ENCODE measurements around the gene CACNB2. TPM values are rescaled to one million over a fixed set of nuclear protein-coding genes. Genes with fewer than 3 reads are reported as not detected.

The CACNB2 gene
- total and polyA plus RNA-seq, 4 experiments from 2014 or later = 0.36 to 0.81 TPM; not detected in 2

DNA sequence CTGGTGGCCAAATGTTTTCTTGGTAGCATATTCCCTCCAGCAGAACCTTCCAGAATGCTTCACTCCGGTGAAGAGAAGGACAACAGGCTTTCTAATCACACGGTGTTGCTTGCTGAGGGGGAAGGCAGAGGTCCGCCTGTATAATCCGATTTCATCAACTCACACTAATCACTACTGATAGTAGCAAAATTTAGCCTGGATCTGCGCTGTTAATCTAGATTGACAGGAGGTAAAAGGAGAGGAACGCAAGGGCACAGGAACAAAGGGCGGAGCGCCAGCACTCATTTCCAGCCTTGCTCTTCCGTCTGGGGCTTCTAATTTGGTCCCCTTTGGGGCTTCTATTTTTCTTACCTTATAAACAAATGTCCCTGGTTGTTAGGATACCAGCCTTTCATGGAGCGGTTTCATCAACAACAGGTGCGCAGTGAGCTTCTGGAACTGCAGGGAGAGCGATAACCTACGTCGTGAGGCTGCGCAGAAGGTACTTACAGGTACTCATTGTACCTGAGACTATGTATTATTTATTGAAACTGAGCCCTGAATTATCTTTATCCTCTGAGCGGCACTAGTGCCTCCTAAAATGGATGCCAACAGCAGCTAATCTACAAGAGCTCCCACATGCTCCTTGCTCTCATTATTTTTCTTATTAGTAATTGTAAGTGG, 150.6 kb downstream of the CACNB2 start:
- DNase-seq = no peak
- POLR2A ChIA-PET (ENCODE audit: partially characterized antibody) = no interaction called here
- Mint-ChIP-seq H3K4me1 (no peaks in the 10 kb centered on the region), H3K27me3 (no peaks in the 10 kb centered on the region), H3K4me3 (no peak overlapping the region), H3K27ac (no peak overlapping the region), H3K9me3 (no peaks in the 10 kb centered on the region), H3K36me3 (no peaks in the 10 kb centered on the region)
- Histone ChIP-seq H3K36me3 (ENCODE audit: insufficient read depth, low read length) (no peaks in the 10 kb centered on the region), H3K27ac (ENCODE audit: low read depth, low read length) (no peak overlapping the region), H3K27me3 (ENCODE audit: insufficient read depth, low read length) (no peaks in the 10 kb centered on the region), H3K4me3 (ENCODE audit: low read length in 2 of 2) (no peak overlapping the region), H3K9me3 (ENCODE audit: control insufficient read depth in 1 of 2, low read length in 2 of 2) (no peaks in the 10 kb centered on the region), H3K4me1 (ENCODE audit: insufficient read depth, low read length) (no peaks in the 10 kb centered on the region)
- CTCF ChIA-PET (ENCODE audit: partially characterized antibody) = no interaction called here
- intact Hi-C loops (cut with micrococcal nuclease) = no loop called here

DNA sequence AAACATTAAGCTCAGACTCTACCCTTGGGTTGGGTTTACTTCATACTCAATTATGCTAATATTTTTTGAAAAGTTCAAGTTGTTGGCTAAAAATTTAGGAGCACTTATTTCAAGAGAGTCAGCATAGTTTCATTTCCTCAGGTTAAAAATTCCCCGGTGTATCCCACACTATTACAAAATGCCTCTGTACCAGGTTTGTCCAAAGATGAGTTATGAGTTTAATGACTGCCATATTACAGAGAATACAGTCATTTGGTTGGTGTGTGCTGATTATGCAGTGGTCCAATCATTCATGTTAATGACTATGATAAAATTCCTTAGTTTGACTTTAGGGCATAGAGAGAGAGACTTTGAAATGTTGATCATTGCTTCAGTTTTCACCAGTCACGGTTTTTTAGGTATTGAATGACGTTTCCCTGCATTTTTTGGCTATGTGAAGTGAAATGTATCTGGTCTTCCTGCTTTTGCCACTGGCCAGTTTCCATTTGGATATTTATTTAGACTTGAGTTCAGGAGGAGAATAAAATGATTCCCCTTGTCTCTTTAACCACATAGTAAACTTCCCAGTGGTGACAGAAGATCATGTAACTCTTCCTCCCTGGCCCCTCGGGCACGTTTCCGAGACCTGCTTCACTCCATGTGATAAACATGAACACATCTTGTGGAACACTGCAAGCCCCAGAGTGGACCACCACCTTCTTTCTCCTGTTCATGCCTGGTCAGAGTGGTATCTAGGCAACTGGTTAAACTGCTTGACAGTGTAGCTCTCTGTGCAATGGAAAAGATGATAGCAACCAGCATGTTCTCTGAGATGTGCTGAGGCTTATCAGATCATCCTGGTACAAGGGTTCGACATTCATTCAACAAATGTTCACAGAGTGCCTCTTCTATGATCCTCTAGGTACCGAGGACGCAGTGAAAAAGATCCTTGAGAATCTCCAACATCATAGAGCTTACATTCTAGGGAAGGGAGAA, 153.6 kb downstream of the CACNB2 start:
- Histone ChIP-seq H3K27me3 (ENCODE audit: insufficient read depth, low read length) (no peaks in the 10 kb centered on the region), H3K4me1 (ENCODE audit: insufficient read depth, low read length) (no peaks in the 10 kb centered on the region), H3K27ac (ENCODE audit: low read depth, low read length) (no peak overlapping the region), H3K4me3 (ENCODE audit: low read length in 2 of 2) (no peak overlapping the region), H3K36me3 (ENCODE audit: insufficient read depth, low read length) (no peaks in the 10 kb centered on the region), H3K9me3 (ENCODE audit: control insufficient read depth in 1 of 2, low read length in 2 of 2) (no peaks in the 10 kb centered on the region)
- Mint-ChIP-seq H3K4me1 (no peaks in the 10 kb centered on the region), H3K9me3 (no peaks in the 10 kb centered on the region), H3K36me3 (no peaks in the 10 kb centered on the region), H3K27me3 (peaks cover 0 to 2% of the 10 kb centered on the region in 2 donors), H3K4me3 (no peak overlapping the region), H3K27ac (no peak overlapping the region)
- ChIA-PET POLR2A (ENCODE audit: partially characterized antibody) (no interaction called here), CTCF (ENCODE audit: partially characterized antibody) (no interaction called here)
- no peak for DNase-seq
- intact Hi-C loops (cut with micrococcal nuclease) = no loop called here

DNA sequence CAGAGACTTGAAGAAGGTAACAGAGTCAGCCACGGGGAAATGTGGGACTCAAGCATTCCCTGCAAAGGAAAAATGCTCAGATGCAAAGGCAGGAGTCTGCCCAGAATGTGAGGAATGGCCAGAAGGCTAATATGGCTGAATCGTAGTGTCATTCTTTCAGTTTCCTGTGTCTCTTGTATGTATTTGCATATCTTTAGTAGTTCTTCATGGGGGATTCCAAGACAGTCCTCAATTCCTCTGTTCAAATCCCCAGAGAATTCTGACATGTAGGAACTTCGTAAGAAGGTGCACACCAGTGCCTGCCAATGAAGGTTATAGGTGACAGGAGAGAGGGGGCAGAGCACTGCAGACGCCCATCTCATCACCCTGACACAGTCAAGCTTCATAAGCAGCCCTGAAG, 154.4 kb downstream of the CACNB2 start:
- Histone ChIP-seq H3K36me3 (ENCODE audit: insufficient read depth, low read length) (no peaks in the 10 kb centered on the region), H3K4me1 (ENCODE audit: insufficient read depth, low read length) (no peaks in the 10 kb centered on the region), H3K9me3 (ENCODE audit: control insufficient read depth in 1 of 2, low read length in 2 of 2) (no peaks in the 10 kb centered on the region), H3K27me3 (ENCODE audit: insufficient read depth, low read length) (no peaks in the 10 kb centered on the region), H3K27ac (ENCODE audit: low read depth, low read length) (no peak overlapping the region), H3K4me3 (ENCODE audit: low read length in 2 of 2) (no peak overlapping the region)
- DNase-seq = no peak
- Mint-ChIP-seq H3K27ac (no peak overlapping the region), H3K27me3 (peaks cover 0 to 2% of the 10 kb centered on the region in 2 donors), H3K4me3 (no peak overlapping the region), H3K36me3 (no peaks in the 10 kb centered on the region), H3K4me1 (no peaks in the 10 kb centered on the region), H3K9me3 (no peaks in the 10 kb centered on the region)
- ChIA-PET POLR2A (ENCODE audit: partially characterized antibody) (no interaction called here), CTCF (ENCODE audit: partially characterized antibody) (no interaction called here)
- intact Hi-C loops (cut with micrococcal nuclease) = no loop called here

DNA sequence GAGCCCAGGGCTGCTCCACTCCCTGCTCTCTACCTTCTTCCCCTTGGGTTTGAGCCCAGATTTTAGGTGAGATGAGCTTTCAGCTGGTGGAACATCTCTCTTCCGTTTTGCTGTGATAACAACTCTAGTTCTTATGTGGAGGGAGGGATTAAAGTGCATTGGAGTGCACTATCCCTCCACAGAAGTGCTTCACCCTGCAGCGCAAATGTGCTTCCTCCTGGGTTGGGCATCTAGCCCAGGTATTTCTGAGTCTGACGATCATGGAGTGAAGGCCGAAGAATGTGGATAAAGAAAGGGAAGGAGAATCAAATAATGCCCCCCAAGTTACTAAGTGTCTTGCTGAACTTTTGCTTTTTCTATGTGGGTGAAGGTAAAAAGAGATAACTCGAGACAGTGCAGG, 157.4 kb downstream of the CACNB2 start:
- ChIA-PET CTCF (ENCODE audit: partially characterized antibody) (no interaction called here), POLR2A (ENCODE audit: partially characterized antibody) (no interaction called here)
- Histone ChIP-seq H3K27ac (ENCODE audit: low read depth, low read length) (no peak overlapping the region), H3K4me1 (ENCODE audit: insufficient read depth, low read length) (no peaks in the 10 kb centered on the region), H3K36me3 (ENCODE audit: insufficient read depth, low read length) (no peaks in the 10 kb centered on the region), H3K9me3 (ENCODE audit: control insufficient read depth in 1 of 2, low read length in 2 of 2) (no peaks in the 10 kb centered on the region), H3K4me3 (ENCODE audit: low read length in 2 of 2) (no peak overlapping the region), H3K27me3 (ENCODE audit: insufficient read depth, low read length) (no peaks in the 10 kb centered on the region)
- Mint-ChIP-seq H3K4me1 (no peaks in the 10 kb centered on the region), H3K27me3 (peaks cover 0 to 2% of the 10 kb centered on the region in 2 donors), H3K36me3 (no peaks in the 10 kb centered on the region), H3K4me3 (no peak overlapping the region), H3K27ac (no peak overlapping the region), H3K9me3 (no peaks in the 10 kb centered on the region)
- intact Hi-C loops (cut with micrococcal nuclease) = no loop called here
- no peak for DNase-seq

DNA sequence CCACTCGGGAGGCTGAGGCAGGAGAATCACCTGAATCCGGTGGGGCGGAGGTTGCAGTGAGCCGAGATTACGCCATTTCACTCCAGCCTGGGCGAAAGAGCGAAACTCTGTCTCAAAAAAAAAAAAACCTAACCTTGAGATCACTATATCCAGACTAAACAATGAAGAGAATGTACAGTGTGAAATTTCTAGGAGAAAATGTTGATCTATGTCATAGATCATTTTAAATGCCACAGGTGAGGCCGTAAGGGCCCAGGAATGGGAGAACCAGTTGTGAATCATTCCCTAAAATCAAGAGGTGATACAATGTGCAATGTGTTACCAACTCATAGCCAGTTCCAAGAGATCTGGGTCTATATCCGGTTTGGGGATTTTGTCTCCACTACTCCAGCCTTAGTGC, 158.0 kb downstream of the CACNB2 start:
- H3K4me1 Mint-ChIP-seq = no peaks in the 10 kb centered on the region
- no peaks in the 10 kb centered on the region for H3K4me1 ChIP-seq (ENCODE audit: insufficient read depth, low read length)
- intact Hi-C loops (cut with micrococcal nuclease) = no loop called here

DNA sequence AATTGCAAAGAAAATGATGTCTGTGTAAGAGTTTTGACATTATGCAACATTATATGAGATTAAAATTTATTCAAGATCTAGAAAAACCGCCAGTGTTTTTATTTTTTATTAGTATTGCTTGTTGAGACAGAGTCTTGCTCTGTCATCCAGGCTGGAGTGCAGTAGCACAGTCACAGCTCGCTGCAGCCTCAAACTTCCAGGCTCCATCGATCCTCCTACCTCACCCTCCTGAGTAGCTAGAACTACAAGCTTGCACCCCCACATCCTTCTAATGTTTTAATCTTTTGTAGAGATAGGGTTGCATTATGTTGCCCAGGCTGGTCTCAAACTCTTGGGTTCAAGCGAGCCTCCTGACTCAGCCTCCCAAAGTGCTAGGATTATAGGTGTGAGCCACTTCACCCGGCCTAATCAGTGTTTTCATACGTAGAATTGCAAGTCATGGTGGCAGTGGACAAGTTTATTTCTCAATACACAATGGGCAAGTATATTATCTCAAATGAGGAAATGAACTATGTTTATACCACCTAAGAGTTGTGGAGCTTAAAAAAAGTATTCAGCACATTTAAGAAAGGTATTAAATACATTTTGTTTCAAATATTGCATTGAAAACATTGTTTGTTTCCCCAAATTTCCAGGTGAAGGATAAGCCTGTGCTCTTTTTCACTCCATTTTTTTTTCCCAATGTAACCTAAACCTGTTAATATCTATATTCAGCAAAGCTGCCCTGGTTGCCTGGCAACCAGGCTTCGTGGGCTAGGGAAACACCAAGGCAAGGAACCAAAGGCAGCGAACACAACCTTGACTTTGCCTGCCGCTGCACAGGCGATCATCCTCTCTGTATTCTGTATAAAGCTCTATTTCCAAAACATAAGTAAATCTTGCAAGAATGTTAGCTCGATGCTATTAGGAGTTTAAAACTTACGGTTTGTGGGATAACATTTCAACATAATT, 163.9 kb downstream of the CACNB2 start:
- intact Hi-C loops (cut with micrococcal nuclease) = no loop called here
- Mint-ChIP-seq H3K4me3 (no peak overlapping the region), H3K4me1 (no peaks in the 10 kb centered on the region), H3K9me3 (no peaks in the 10 kb centered on the region), H3K27me3 (peaks cover 0 to 2% of the 10 kb centered on the region in 2 donors), H3K27ac (no peak overlapping the region), H3K36me3 (no peaks in the 10 kb centered on the region)
- Histone ChIP-seq H3K27me3 (ENCODE audit: insufficient read depth, low read length) (no peaks in the 10 kb centered on the region), H3K4me1 (ENCODE audit: insufficient read depth, low read length) (no peaks in the 10 kb centered on the region), H3K36me3 (ENCODE audit: insufficient read depth, low read length) (no peaks in the 10 kb centered on the region), H3K9me3 (ENCODE audit: control insufficient read depth in 1 of 2, low read length in 2 of 2) (no peaks in the 10 kb centered on the region), H3K4me3 (ENCODE audit: low read length in 2 of 2) (no peak overlapping the region), H3K27ac (ENCODE audit: low read depth, low read length) (no peak overlapping the region)
- ChIA-PET POLR2A (ENCODE audit: partially characterized antibody) (no interaction called here), CTCF (ENCODE audit: partially characterized antibody) (no interaction called here)
- no peak for DNase-seq

More for the DNA sequence above, 158.0 kb downstream of the CACNB2 start:
- no peaks in the 10 kb centered on the region for H3K36me3 Mint-ChIP-seq
- CTCF ChIA-PET (ENCODE audit: partially characterized antibody) = no interaction called here
- H3K9me3 Mint-ChIP-seq = no peaks in the 10 kb centered on the region
- no peak overlapping the region for H3K4me3 ChIP-seq (ENCODE audit: low read length in 2 of 2)
- peaks cover 0 to 2% of the 10 kb centered on the region in 2 donors for H3K27me3 Mint-ChIP-seq
- H3K27ac ChIP-seq (ENCODE audit: low read depth, low read length) = no peak overlapping the region
- H3K27me3 ChIP-seq (ENCODE audit: insufficient read depth, low read length) = no peaks in the 10 kb centered on the region
- POLR2A ChIA-PET (ENCODE audit: partially characterized antibody) = no interaction called here
- no peak overlapping the region for H3K27ac Mint-ChIP-seq
- no peaks in the 10 kb centered on the region for H3K36me3 ChIP-seq (ENCODE audit: insufficient read depth, low read length)
- H3K4me3 Mint-ChIP-seq = no peak overlapping the region
- no peak for DNase-seq
- H3K9me3 ChIP-seq (ENCODE audit: control insufficient read depth in 1 of 2, low read length in 2 of 2) = no peaks in the 10 kb centered on the region

DNA sequence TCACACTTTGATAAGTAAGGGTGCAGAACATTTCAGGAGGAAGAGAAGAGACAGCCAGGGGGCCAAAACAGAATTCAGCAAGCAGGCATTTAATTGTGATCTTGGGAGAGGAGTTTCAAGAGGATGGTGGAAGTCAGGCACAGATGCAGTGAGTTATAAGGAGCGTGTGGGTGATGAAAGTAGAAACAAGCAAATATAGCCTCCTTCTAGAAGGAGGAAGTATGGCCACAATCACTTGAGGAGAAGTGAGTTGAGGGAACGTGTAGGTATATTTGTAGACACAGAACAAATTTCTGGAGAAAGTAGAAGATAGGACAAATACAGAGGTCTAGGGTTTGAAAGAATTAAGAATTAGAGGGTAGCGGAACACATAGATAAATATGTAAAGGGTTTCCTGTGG, 165.8 kb downstream of the CACNB2 start:
- H3K36me3 ChIP-seq (ENCODE audit: insufficient read depth, low read length) = no peaks in the 10 kb centered on the region
- H3K9me3 ChIP-seq (ENCODE audit: control insufficient read depth in 1 of 2, low read length in 2 of 2) = no peaks in the 10 kb centered on the region
- H3K4me3 Mint-ChIP-seq = no peak overlapping the region
- H3K36me3 Mint-ChIP-seq = no peaks in the 10 kb centered on the region
- CTCF ChIA-PET (ENCODE audit: partially characterized antibody) = no interaction called here
- DNase-seq = no peak
- peaks cover 0 to 2% of the 10 kb centered on the region in 2 donors for H3K27me3 Mint-ChIP-seq
- H3K4me1 Mint-ChIP-seq = peaks cover 0 to 2% (median 0%) of the 10 kb centered on the region in 4 donors
- H3K4me1 ChIP-seq (ENCODE audit: insufficient read depth, low read length) = no peaks in the 10 kb centered on the region
- H3K27ac ChIP-seq (ENCODE audit: low read depth, low read length) = no peak overlapping the region
- peaks cover 0 to 1% (median 0%) of the 10 kb centered on the region in 8 donors for H3K9me3 Mint-ChIP-seq
- POLR2A ChIA-PET (ENCODE audit: partially characterized antibody) = no interaction called here
- no peak overlapping the region for H3K4me3 ChIP-seq (ENCODE audit: low read length in 2 of 2)
- H3K27ac Mint-ChIP-seq = no peak overlapping the region
- H3K27me3 ChIP-seq (ENCODE audit: insufficient read depth, low read length) = no peaks in the 10 kb centered on the region
- intact Hi-C loops (cut with micrococcal nuclease) = no loop called here
